RPMI8226 (cell line): ENCODE data around the gene FRG2C.
"Not testable (repeated sequence)": the region's sequence is repeated elsewhere in the genome, so short reads cannot be mapped to it uniquely, and the experiment has no call there.

ENCODE experiments used
- DNase-seq: peaks from one replicate; pipeline ENCODE4 v3.0.0-alpha.2; 2015

FRG2C gene

GRCh38 chr3:75669348-75670297, 5.5 kb downstream of the FRG2C start:
- peak; percentile 9 for DNase-seq

- peak; percentile 19 for DNase-seq
These were observed 6.5 kb downstream of the FRG2C start for GRCh38 chr3:75670298-75671286.

GRCh38 chr3:75671287-75672139, 7.4 kb downstream of the FRG2C start:
- DNase-seq: not testable (repeated sequence)

GRCh38 chr3:75672140-75672775, 8.1 kb downstream of the FRG2C start:
- peak; percentile 54 for DNase-seq

- DNase-seq: not testable (repeated sequence)
These were observed 19.8 kb downstream of the FRG2C start for GRCh38 chr3:75683965-75684364.

GRCh38 chr3:75687323-75687722, 23.2 kb downstream of the FRG2C start:
- no peak for DNase-seq

- no peak for DNase-seq
These were observed 27.9 kb downstream of the FRG2C start for GRCh38 chr3:75692061-75692460.
